Brain microvascular endothelial cell (primary cell): ENCODE measurements around the gene HDGF.

ENCODE experiments used
- DNase-seq: peaks from one replicate; pipeline ENCODE4 v3.0.0-alpha.2; 2020
- H3K27ac ChIP-seq: fragments of 250-450 bp; sonication (Bioruptor Pico); 2 replicates; pipeline ENCODE4 v1.5.1; 2020; ENCODE audit warnings: mild to moderate bottlenecking, moderate library complexity
- H3K27me3 ChIP-seq: fragments of 250-450 bp; sonication (Bioruptor Pico); replicated peaks from 2 replicates; pipeline ENCODE4 v1.5.1; 2020; ENCODE audit warnings: mild to moderate bottlenecking
- H3K36me3 ChIP-seq: fragments of 250-450 bp; sonication (Bioruptor Pico); replicated peaks from 2 replicates; pipeline ENCODE4 v1.5.1; 2020; ENCODE audit warnings: mild to moderate bottlenecking
- H3K4me3 ChIP-seq: 2 replicates; pipeline ENCODE4 v1.5.1; 2011; ENCODE audit warnings: low read depth, mild to moderate bottlenecking, control low read depth, low read length, moderate library complexity
- in situ Hi-C: cut with HindIII; loops from 2 replicates; pipeline ENCODE4 v1.10.0; 2017; ENCODE audit warnings: low sequenced_read_pairs, low pct_ligation_motif_present
- TF ChIP-seq, protein P1 (sequence below): IDR thresholded peaks from 2 replicates; pipeline ENCODE4 v1.5.1; 2011; ENCODE audit warnings: low read depth, mild to moderate bottlenecking, moderate library complexity, low read length, control low read depth, inconsistent platforms; ENCODE audit errors: missing control alignments

The HDGF gene

DNA sequence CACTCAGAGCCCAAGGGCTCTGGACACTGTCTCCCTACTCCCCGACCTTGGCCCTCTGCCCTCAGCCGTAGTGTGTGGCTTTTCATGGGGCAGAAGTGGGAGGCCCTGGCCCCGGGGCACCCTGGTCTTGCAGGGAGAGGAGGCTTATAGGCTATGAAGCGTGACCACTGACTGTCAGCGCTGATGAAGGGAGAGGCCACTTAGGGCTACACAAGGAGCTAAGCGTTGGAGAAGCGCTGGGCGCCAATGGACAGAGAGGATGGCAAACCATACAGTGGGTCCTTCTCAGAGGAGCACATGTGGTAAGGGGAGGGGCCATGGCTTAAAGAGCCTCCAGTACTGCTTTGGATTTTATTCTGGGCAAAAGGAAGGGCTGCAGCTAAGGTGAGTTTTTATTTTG is 54.0 kb downstream of the HDGF start:
- in situ Hi-C loops: no loop called here
- TF ChIP-seq, protein P1, sequence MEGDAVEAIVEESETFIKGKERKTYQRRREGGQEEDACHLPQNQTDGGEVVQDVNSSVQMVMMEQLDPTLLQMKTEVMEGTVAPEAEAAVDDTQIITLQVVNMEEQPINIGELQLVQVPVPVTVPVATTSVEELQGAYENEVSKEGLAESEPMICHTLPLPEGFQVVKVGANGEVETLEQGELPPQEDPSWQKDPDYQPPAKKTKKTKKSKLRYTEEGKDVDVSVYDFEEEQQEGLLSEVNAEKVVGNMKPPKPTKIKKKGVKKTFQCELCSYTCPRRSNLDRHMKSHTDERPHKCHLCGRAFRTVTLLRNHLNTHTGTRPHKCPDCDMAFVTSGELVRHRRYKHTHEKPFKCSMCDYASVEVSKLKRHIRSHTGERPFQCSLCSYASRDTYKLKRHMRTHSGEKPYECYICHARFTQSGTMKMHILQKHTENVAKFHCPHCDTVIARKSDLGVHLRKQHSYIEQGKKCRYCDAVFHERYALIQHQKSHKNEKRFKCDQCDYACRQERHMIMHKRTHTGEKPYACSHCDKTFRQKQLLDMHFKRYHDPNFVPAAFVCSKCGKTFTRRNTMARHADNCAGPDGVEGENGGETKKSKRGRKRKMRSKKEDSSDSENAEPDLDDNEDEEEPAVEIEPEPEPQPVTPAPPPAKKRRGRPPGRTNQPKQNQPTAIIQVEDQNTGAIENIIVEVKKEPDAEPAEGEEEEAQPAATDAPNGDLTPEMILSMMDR: no peak
- Histone ChIP-seq H3K27me3 (no peaks in the 10 kb centered on the region), H3K27ac (no peak overlapping the region), H3K36me3 (no peaks in the 10 kb centered on the region), H3K4me3 (no peak overlapping the region)
- no peak for DNase-seq

DNA sequence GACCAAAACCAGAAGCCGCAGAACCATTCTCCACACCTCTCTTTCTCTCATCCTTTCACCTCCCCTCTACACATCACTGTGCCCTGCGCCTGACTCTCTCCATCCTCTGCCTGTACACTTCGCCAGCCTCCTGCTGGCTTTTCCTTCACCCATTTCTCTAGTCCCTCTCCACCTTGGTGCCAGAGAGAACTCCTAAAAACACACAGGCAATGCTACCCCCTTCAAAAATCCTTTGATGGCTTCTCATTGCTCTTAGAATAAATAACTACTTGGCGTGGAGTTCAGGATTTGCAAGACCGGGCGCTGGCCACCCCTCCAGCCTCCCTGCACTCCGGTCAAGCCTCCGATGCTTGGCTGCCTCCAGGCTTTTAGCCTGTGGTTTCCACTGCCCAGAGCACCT is 54.7 kb downstream of the HDGF start:
- H3K27ac ChIP-seq: no peak overlapping the region
- no peaks in the 10 kb centered on the region for H3K27me3 ChIP-seq
- no peak for DNase-seq
- H3K36me3 ChIP-seq: no peaks in the 10 kb centered on the region
- no peak overlapping the region for H3K4me3 ChIP-seq
- TF ChIP-seq, protein P1: no peak
- in situ Hi-C loops: no loop called here

DNA sequence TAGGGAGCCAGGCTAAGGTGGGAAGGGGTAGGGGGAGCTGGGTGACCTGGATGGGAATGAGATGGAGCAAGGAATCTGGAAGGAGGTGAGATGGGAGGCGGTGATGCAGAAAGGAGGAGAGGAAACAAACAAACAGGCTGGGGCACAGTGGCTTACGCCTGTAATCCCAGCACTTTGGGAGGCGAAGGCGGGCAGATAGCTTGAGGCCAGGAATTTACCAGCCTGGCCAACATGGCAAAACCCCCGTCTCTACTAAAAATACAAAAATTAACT is 56.8 kb downstream of the HDGF start:
- no peak overlapping the region for H3K27ac ChIP-seq
- DNase-seq: no peak
- TF ChIP-seq, protein P1: no peak
- H3K27me3 ChIP-seq: peaks cover 4% of the 10 kb centered on the region
- H3K36me3 ChIP-seq: no peaks in the 10 kb centered on the region
- H3K4me3 ChIP-seq: no peak overlapping the region
- in situ Hi-C loops: no loop called here

DNA sequence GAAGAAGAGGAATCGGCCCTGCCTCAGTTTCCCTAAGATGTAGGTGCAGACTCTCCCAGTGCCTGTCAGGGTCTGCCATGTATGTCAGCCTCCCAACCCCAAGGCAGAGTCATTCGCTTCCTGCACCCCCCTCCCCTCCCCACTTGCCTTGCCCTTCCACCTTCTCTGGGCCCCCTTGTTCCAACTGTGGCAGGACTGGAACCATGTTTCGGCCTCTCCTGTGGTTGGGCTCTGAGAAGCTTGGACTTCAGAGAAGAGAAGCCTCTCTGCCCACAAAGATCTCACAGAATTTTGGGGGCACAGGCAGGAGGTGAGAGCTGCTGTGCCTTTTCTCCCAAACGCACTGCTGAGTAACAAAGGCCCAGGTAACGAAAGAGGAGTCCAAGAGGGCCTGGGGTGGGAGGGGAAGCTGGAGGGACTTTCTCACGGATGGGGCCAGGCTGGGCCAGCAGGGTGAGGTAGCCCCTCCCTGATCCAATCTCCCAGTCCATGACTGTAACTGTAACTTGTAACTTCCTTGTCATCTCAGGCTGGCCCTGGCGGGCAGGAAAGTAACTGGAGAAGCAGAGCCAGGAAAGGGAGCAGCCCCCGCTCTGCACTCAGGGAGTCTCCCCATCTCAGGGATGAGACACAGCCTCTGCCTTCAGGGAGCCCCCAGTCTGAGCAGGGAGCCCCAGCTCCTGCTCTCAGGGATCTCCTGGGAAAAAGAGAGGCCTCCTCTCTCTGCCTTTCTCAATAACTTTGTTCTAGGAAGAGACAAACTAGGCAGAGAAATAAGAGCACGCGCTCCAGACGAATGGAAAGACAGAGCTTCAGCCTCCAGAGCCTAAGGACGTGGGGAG is 57.4 kb downstream of the HDGF start:
- in situ Hi-C loops: no loop called here
- no peak overlapping the region for H3K27ac ChIP-seq
- H3K36me3 ChIP-seq: no peaks in the 10 kb centered on the region
- no peak for DNase-seq
- TF ChIP-seq, protein P1: no peak
- H3K27me3 ChIP-seq: peaks cover 4% of the 10 kb centered on the region
- H3K4me3 ChIP-seq: no peak overlapping the region

DNA sequence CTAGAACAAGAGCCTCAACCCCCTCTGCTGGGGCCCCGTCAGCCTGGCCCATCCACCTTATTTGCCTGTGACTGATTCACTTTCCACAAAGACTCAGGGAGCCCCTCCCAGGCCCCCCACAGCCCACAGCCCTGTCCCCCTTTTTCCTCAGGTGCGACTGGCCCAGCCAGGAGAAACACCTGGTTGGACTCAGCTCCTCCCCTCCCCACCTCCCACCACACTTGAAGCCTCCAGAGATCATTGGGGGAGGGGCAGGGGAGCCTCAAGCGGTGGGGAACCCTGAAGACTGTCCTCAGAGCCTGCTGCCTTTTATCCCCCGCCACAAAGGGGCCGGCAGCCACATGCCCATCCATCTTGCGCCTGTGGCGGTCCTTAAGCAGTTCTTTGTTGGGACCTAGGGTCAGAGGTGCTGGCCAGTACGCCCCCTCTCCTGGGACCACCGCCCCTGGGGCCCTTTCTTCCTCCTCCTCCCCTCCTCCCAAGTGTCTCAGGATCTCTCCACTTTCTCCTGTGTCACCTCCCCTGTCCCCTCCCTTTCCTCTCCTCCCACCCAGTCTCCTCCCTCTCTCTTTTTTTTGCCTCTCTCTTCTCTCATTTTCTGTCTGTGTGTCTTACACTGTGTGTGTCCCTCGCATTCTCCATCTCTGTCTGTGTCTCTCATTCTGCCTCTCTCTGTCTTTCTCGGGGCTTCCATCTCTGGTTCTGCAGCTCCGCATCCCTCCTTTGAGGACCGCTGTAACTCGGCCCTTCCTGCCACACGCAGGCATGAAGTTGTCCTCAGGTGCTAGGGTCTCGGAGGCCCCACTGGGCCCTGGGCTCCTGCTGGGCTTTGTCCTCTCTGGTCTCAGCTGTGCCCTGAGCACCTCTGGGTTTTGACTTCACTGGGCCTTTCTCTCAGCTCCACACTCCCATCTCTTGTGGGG is 58.3 kb downstream of the HDGF start:
- H3K27ac ChIP-seq: no peak overlapping the region
- H3K27me3 ChIP-seq: peaks cover 4% of the 10 kb centered on the region
- no peak for DNase-seq
- no peaks in the 10 kb centered on the region for H3K36me3 ChIP-seq
- H3K4me3 ChIP-seq: no peak overlapping the region
- in situ Hi-C loops: no loop called here
- TF ChIP-seq, protein P1: no peak
